ENCODE data around the gene CCL24. TPM values are rescaled to one million over a fixed set of nuclear protein-coding genes. Genes with fewer than 3 reads are reported as not detected.

CCL24 gene
- total and polyA plus RNA-seq, 2 of the 4 experiments (the other 2 are of a cell fraction) = not detected

- no peak overlapping the region for H3K9ac ChIP-seq (ENCODE audit: low read depth, low read length)
- H3K27ac ChIP-seq (ENCODE audit: insufficient read depth, low read length) = no peak overlapping the region
- H4K5ac ChIP-seq (ENCODE audit: low read depth, low read length) = no peak overlapping the region
- no peak for TF ChIP-seq CEBPB (IDR thresholded peaks at IDR 0.05; ENCODE audit: low read depth, low read length)
- no peak for TF ChIP-seq BHLHE40 (IDR thresholded peaks at IDR 0.05; ENCODE audit: low read depth, low read length)
- no peak for TF ChIP-seq RCOR1 (IDR thresholded peaks at IDR 0.05; ENCODE audit: insufficient replicate concordance, low read length)
- no peak for TF ChIP-seq FOS (IDR thresholded peaks at IDR 0.05; ENCODE audit: low read depth, low read length)
- no peak for TF ChIP-seq ELK1 (IDR thresholded peaks at IDR 0.05; ENCODE audit: borderline replicate concordance, low read depth, low read length)
- no peak for TF ChIP-seq SMC3 (IDR thresholded peaks at IDR 0.05; ENCODE audit: low read depth, low read length)
- no peak for TF ChIP-seq RFX5 (IDR thresholded peaks at IDR 0.05; ENCODE audit: low read depth, low read length)
- TF ChIP-seq CTCF (conservative IDR thresholded peaks at IDR 0.05; ENCODE audit: low read depth, low read length) = no peak
- no peak for TF ChIP-seq POLR2A (IDR thresholded peaks at IDR 0.05; ENCODE audit: low read depth, low read length)
- TF ChIP-seq MAFK (IDR thresholded peaks at IDR 0.05; ENCODE audit: low read depth, low read length) = no peak
- no peak for TF ChIP-seq RAD21 (IDR thresholded peaks at IDR 0.05; ENCODE audit: low read length)
- no peak for TF ChIP-seq MXI1 (IDR thresholded peaks at IDR 0.05; ENCODE audit: borderline replicate concordance, low read depth, low read length)
- no peak for TF ChIP-seq USF2 (IDR thresholded peaks at IDR 0.05; ENCODE audit: low read depth, low read length)
- TF ChIP-seq MAZ (IDR thresholded peaks at IDR 0.05; ENCODE audit: borderline replicate concordance, low read depth, low read length) = no peak
- TF ChIP-seq NFE2L2 (IDR thresholded peaks at IDR 0.05; ENCODE audit: low read depth, low read length) = no peak
- TF ChIP-seq CHD1 (IDR thresholded peaks at IDR 0.05; ENCODE audit: low read depth, low read length) = no peak
- H4K20me1 ChIP-seq (ENCODE audit: insufficient read depth, low read length) = no peaks in the 10 kb centered on the region
- no peak overlapping the region for H2BK20ac ChIP-seq (ENCODE audit: low read depth, low read length)
- H2BK120ac ChIP-seq (ENCODE audit: low read depth, low read length) = no peak overlapping the region
- H3K4me1 ChIP-seq (ENCODE audit: control insufficient read depth, insufficient read depth, low read length) = no peaks in the 10 kb centered on the region
- no peak overlapping the region for H3K18ac ChIP-seq (ENCODE audit: low read depth, low read length)
- H3K9me1 ChIP-seq (ENCODE audit: insufficient read depth, low read length) = no peaks in the 10 kb centered on the region
- no peak overlapping the region for H2BK5ac ChIP-seq (ENCODE audit: low read depth, low read length, poor library complexity, severe bottlenecking)
- no CpG with 5 or more reads among the region's 9 CpGs for whole genome bisulfite sequencing, 2 experiments (ENCODE audit: extremely low coverage in 2 of 2, insufficient read length in 1 of 2)
- dilution Hi-C loops (cut with HindIII; ENCODE audit: low sequenced_read_pairs, unreplicated experiment) (no loop called here), in situ Hi-C loops (cut with MboI; ENCODE audit: low sequenced_read_pairs) (no loop called here), intact Hi-C loops (cut with micrococcal nuclease) (no loop called here)
- no peaks in the 10 kb centered on the region for H3K36me3 ChIP-seq (ENCODE audit: control insufficient read depth, insufficient read depth, low read length)
- H3K27me3 ChIP-seq (ENCODE audit: control insufficient read depth, insufficient read depth, low read length) = peaks cover 21% of the 10 kb centered on the region
- no peak overlapping the region for H3K4me2 ChIP-seq (ENCODE audit: low read depth, low read length)
- no peak overlapping the region for H2AK5ac ChIP-seq (ENCODE audit: low read depth, low read length)
- no peak overlapping the region for H3K23ac ChIP-seq (ENCODE audit: low read depth, low read length)
- ATAC-seq (ENCODE audit: low read depth) (no peak), DNase-seq (no peak)
- no TSS peak for BruUV-seq (replicated peaks)
- no peak overlapping the region for H2BK15ac ChIP-seq (ENCODE audit: low read depth, low read length)
- H2AK9ac ChIP-seq (replicated peaks; ENCODE audit: low read depth, low read length, poor library complexity) = no peak overlapping the region
- CTCF ChIA-PET = no interaction called here
- H3K14ac ChIP-seq (replicated peaks; ENCODE audit: low read depth, low read length) = no peak overlapping the region
- no peak overlapping the region for H3K56ac ChIP-seq (ENCODE audit: extremely low read depth, insufficient read depth, low read length)
- H3K79me1 ChIP-seq (ENCODE audit: low read depth in 1 of 2, low read length in 2 of 2) = no peaks in the 10 kb centered on the region
- no peak overlapping the region for H3K4me3 ChIP-seq (ENCODE audit: insufficient read depth, low read depth, low read length)
- H3K9me3 ChIP-seq (ENCODE audit: control insufficient read depth, insufficient read depth, low read length) = no peaks in the 10 kb centered on the region
- no peak overlapping the region for H4K91ac ChIP-seq (ENCODE audit: insufficient read depth, low read depth, low read length)
- POLR2A ChIA-PET (ENCODE audit: unreplicated experiment) = no interaction called here
- no peak overlapping the region for H2AFZ ChIP-seq (replicated peaks; ENCODE audit: low read length, poor library complexity)
- no peak overlapping the region for H3K4ac ChIP-seq (ENCODE audit: low read depth, low read length)
- no peak overlapping the region for H4K8ac ChIP-seq (ENCODE audit: low read depth in 2 of 2, low read length in 2 of 2)
Observed at GRCh38 chr7:75823198-75823910, 9.7 kb upstream of the CCL24 start.

Data from IMR-90 (cell line).